Adipose tissue (tissue), 3 donors: Measurements from ENCODE around the gene SUSD3. TPM values are rescaled to one million over a fixed set of nuclear protein-coding genes. Genes with fewer than 3 reads are reported as not detected.
"Not testable (repeated sequence)": the region's sequence is repeated elsewhere in the genome, so short reads cannot be mapped to it uniquely, and the experiment has no call there.

ENCODE experiments used
- H3K27ac ChIP-seq: one replicate; pipeline ENCODE4 v1.5.1; 2013; ENCODE audit warnings: low read depth, low read length
- WGBS, 3 donors: extraction: QIAGEN DNeasy Blood & Tissue Kit; methylation state at CpG; one replicate each; pipeline ENCODE4 v1.1.7; 2013; 5-methylcytosine and 5-hydroxymethylcytosine counted together
- polyA plus RNA-seq, 3 donors: library from polyadenylated mRNA; stranded (reverse); fragments of 200-250 nt; gene quantifications; one replicate each; pipeline ENCODE4 v1.2.3, GENCODE V29; 2013
- donor health status: healthy with polysubstance abuse.
- donor health status: Bipolar disorder and iron deficiency.
- donor health status: healthy.

Gene SUSD3
- polyA plus RNA-seq = 1 to 10 TPM in 2 of 3 donors, under 1 TPM in 1; 0.93 to 4.8 (median 2.5) TPM

DNA sequence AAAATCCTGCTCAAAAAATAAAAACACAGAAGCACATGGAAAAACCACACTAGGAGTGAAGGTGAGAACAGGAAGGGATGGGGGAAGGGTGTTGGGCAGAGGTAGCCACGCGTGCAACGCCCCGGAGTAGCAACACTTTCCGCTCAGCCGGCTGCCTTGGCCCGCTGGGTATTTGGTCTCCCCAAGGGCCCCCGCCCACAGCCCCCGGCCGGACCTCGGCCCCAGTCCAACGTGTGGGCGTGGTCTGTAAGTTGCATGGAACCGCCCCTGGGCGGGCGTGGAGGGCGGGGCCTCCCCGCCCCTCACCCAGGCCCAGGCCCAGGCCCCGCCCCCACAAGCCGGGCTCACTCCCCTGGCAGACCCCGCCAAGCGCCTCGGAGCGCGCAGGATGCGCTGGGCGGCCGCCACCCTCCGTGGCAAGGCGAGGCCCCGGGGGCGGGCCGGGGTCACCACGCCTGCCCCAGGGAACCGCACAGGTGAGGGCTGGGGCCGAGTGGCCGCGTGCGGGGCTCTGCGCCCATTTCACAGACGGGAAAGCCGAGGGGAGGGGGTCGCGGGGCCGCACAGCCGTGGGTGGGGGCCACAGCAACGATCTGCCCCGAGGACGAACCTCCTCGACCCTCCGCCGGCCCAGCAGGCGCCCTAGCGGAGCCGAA, at the start of gene SUSD3:
Gene SUSD3, plus strand, starts transcription at position 347 of the 656 bp plus-strand sequence. Its CDS starts 42 bp downstream, at position 389.
- H3K27ac ChIP-seq = no peak within 1 kb of the TSS
- WGBS, 3 donors = 1% methylated on average over 42 to 55 of the region's 55 CpGs

DNA sequence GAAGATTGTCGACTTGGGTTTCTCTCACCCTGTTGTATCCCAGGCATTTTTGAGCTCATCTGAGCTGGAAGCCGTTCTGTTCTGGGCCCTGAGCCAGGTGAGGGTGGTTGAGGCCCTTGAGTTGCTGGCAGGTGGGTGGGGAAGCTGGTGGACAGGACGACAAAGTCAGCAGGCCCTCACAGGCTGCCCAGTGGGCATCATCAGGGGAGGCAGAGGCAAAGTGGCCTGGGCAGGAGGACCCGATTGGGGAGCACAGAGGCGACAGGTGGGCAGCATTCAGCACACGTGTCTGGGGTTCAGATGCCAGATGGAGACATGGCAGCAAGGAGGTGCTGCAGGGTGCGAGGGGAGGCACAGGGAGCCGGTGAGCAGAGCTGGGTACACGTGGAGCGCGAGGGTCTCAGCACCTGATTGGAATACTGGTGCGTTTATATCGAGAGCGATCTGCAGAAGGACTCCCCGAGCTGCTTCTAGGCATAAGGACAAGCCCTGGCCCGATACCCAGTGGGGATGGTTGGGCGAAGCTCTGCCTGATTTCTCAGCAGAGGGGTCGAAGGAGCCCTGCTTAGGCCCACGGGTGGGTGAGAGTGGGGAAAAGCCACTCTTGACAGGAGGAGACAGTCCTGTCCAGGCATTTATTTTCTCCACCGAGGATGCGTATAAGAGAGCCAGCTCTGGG, 49.0 kb upstream of the SUSD3 start:
- whole genome bisulfite sequencing, 3 donors = 83 to 90% (median 86%) methylated on average over 21 of the region's 21 CpGs
- no peak overlapping the region for H3K27ac ChIP-seq

DNA sequence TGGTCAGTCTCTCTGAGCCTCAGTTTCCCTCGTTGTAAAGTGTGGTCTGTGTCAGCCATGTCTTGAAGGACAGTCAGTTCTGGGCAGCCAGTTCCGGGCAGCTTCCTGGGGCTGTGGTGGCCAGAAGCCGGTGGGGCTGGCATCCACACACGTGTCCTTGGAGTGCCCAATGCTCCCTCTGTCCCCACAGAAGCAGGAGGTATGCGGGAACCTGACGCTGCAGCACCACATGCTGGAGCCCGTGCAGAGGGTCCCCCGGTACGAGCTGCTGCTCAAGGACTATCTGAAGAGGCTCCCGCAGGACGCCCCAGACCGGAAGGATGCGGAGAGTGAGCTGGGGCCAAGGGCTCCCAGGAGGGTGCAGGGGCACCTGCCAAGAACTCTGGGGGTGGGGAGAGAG, 48.4 kb upstream of the SUSD3 start:
- no peak overlapping the region for H3K27ac ChIP-seq
- 61 to 87% (median 80%) methylated on average over 13 of the region's 13 CpGs for WGBS, 3 donors

GRCh38 chr9:93010704-93011103, 47.8 kb upstream of the SUSD3 start:
- no peak overlapping the region for H3K27ac ChIP-seq
- WGBS, 3 donors = 60 to 77% (median 69%) methylated on average over 4 of the region's 4 CpGs

- 93 to 94% (median 93%) methylated on average over 8 of the region's 8 CpGs for WGBS, 3 donors
- H3K27ac ChIP-seq = no peak overlapping the region
Measured at GRCh38 chr9:93011114-93011513, 47.4 kb upstream of the SUSD3 start.

DNA sequence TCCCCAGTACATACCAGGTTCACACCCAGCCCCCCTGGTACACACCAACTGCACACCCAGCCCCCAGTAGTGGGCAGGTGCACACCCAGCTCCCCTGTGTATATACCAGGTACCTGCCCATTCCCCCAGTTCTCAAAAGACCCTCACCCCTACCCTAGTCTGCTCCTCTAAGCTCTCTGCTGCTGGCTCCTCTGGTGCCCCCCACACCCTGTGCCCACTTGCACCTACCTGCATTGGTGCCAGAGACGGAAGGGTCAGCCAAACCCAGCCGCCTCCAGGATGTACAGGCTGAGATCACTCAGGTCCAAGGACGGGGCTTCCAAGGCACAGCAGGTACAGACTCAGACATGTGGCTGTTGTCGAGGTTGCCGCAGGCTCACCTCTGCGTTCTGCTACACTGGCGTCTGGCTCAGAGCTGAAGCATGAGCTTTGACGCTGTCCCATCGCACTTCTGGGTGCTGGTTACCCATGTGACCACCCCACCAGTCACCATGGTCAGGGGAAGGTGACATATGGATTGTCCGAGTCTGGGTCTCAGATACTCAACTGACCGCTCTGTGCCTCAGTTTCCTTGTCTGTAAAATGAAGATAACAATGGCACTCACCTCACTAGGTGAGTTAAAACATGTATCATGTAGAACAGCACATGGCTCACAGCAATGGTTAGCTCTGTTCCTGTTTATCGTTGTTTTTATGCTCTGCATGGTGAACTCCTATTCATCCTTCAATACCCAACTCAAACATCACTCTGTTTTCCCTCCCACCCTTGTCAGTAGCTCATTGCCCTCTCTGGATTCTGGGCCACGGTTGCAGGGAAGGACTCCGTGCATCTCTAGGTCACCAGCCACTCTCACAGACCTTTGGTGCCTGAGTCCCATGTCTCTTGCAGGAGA, 45.3 kb upstream of the SUSD3 start:
- WGBS, 3 donors = 89 to 96% (median 96%) methylated on average over 14 of the region's 14 CpGs
- H3K27ac ChIP-seq = no peak overlapping the region

- 77 to 86% (median 79%) methylated on average over 13 of the region's 13 CpGs for WGBS, 3 donors
- no peak overlapping the region for H3K27ac ChIP-seq
Measured at GRCh38 chr9:93013856-93014582, 44.5 kb upstream of the SUSD3 start.

DNA sequence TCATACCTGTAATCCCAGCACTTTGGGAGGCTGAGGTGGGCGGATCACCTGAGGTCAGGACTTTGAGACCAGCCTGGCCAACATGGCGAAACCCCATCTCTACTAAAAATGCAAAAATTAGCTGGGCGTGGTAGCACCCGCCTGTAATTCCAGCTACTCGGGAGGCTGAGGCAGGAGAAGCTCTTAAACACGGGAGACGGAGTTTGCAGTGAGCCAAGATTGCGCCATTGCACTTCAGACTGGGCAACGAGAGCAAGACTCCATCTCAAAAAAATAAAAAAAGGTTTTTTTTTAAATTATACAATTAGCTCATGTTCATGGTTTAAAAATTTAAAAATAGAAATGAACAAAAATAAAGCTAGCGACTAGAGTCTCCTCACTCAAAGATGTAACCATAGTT, 43.3 kb upstream of the SUSD3 start:
- WGBS, 3 donors = 71 to 84% (median 81%) methylated on average over 10 of the region's 10 CpGs

GRCh38 chr9:93017621-93018020, 40.9 kb upstream of the SUSD3 start:
- no peak overlapping the region for H3K27ac ChIP-seq
- WGBS, 3 donors = 80 to 95% (median 94%) methylated on average over 9 of the region's 9 CpGs

More for the DNA sequence above, 43.3 kb upstream of the SUSD3 start:
- not testable (repeated sequence) for H3K27ac ChIP-seq

GRCh38 chr9:93020151-93020550, 38.4 kb upstream of the SUSD3 start:
- 83 to 96% (median 93%) methylated on average over 11 of the region's 11 CpGs for WGBS, 3 donors
- H3K27ac ChIP-seq = no peak overlapping the region

DNA sequence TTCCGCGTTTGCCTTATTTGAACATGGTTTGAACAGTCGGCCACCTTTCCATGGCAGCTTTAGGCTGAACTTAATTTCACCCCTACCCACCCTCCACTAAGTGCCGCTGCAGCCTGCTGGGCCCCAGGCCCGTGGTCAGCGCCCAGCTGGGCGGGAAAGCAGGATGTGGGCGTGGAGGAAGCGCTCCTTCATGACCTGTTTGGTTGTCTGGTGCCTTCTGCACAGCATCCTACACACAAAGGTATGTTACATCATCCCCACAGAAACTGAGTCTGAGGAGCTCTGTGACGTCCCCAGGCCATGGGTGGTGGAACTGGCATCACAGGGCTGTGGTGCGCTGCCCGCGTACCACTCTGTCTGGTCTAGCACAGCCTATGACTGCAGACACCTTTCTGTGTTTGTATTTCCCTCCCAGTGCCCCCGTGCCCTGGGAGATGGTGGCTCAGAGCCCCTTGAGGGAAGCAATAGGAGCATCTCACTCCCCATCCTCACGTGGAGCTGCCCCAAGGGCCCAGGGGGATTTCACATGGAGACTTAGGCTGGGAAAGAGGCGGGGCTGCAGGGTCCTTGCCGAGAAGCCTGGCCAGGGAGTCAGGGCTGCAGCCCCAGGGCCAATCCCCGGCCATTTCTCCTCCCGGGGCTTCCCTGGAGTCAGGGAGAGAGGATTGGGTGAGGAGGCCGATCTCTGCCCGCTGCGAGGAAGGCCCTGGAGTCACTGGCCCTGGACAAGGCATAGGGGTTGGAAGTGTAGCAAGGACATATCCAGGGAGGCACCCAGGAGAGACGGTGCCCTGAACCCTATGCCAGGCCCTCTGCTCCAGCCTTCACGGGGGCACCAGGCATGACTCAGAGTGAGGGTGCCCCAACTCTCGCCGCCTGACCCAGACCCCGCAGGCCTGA, 37.5 kb upstream of the SUSD3 start:
- H3K27ac ChIP-seq = no peak overlapping the region
- 71 to 78% (median 73%) methylated on average over 26 to 27 of the region's 27 CpGs for WGBS, 3 donors

DNA sequence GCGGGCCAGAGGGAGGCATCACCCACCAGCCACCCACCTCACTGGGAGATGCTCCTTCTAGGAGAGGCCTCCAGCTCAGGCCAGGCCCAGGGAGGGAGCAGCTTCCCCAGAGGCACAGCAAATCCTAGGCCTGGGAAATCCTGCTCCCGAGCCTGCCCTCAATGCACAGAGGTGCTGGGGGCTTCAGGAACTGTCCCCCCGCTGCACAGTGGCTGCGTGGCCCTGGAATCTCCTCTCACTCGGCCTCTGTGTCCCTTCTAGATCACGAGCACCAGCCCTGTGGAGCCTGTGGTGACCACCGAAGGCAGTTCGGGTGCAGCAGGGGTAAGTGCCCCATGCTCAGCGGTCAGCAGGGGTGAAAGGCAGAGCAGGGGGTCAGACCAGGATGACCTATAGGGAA, 36.4 kb upstream of the SUSD3 start:
- 85 to 92% (median 92%) methylated on average over 9 of the region's 9 CpGs for WGBS, 3 donors
- no peak overlapping the region for H3K27ac ChIP-seq

- 91 to 94% (median 92%) methylated on average over 23 of the region's 23 CpGs for WGBS, 3 donors
- no peak overlapping the region for H3K27ac ChIP-seq
Measured at GRCh38 chr9:93022721-93023520, 35.6 kb upstream of the SUSD3 start.

DNA sequence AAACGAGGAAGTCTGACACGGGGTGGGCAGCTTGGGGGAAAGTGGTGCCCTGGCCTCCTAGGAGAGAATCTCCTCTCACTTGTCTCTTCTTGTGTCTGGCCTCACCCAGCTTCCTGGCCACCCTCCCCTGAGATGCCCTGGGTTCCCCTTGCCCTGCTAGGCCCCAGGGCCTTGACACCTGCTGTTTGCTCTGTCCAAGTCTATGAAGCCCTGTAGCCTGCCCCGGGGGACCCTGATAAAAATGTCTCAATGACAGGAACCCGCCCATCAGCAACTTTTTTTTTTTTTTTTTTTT, 35.0 kb upstream of the SUSD3 start:
- no peak overlapping the region for H3K27ac ChIP-seq
- 68 to 85% (median 84%) methylated on average over 4 of the region's 4 CpGs for WGBS, 3 donors

GRCh38 chr9:93024646-93024910, 33.9 kb upstream of the SUSD3 start:
- no peak overlapping the region for H3K27ac ChIP-seq
- WGBS, 3 donors = 67 to 78% (median 77%) methylated on average over 4 of the region's 4 CpGs

GRCh38 chr9:93024986-93025630, 33.4 kb upstream of the SUSD3 start:
- no peak overlapping the region for H3K27ac ChIP-seq
- WGBS, 3 donors = 77 to 88% (median 86%) methylated on average over 11 of the region's 11 CpGs

GRCh38 chr9:93025736-93026135, 32.8 kb upstream of the SUSD3 start:
- 66 to 79% (median 71%) methylated on average over 8 of the region's 8 CpGs for WGBS, 3 donors
- H3K27ac ChIP-seq = no peak overlapping the region
